DMS153 (cell line): ENCODE measurements around the gene ZNF827.
"Not testable (repeated sequence)": the region's sequence is repeated elsewhere in the genome, so short reads cannot be mapped to it uniquely, and the experiment has no call there.

Source experiments
- DNase-seq: peaks from one replicate; lab custom pipeline; 2025; lab: John Stamatoyannopoulos, UW

Gene ZNF827

DNA sequence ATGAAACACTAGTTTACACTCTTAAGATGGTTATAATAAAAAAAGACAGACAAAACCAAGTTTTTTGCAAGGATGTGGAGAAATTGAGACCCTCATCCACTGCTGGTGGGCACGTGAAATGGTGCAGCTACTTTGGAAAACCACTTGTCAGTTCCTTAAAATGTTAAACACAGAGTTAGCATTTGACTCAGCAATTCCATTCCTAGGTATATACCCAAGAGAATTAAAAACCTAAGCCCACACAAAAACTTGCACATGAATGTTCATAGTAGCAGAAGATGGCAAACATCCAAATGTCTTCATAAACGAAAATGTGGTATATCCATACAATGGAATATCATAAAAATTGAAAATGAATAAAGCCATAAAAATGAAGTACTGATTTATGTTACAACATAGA lies 75.4 kb downstream of the ZNF827 start:
- no peak for DNase-seq

DNA sequence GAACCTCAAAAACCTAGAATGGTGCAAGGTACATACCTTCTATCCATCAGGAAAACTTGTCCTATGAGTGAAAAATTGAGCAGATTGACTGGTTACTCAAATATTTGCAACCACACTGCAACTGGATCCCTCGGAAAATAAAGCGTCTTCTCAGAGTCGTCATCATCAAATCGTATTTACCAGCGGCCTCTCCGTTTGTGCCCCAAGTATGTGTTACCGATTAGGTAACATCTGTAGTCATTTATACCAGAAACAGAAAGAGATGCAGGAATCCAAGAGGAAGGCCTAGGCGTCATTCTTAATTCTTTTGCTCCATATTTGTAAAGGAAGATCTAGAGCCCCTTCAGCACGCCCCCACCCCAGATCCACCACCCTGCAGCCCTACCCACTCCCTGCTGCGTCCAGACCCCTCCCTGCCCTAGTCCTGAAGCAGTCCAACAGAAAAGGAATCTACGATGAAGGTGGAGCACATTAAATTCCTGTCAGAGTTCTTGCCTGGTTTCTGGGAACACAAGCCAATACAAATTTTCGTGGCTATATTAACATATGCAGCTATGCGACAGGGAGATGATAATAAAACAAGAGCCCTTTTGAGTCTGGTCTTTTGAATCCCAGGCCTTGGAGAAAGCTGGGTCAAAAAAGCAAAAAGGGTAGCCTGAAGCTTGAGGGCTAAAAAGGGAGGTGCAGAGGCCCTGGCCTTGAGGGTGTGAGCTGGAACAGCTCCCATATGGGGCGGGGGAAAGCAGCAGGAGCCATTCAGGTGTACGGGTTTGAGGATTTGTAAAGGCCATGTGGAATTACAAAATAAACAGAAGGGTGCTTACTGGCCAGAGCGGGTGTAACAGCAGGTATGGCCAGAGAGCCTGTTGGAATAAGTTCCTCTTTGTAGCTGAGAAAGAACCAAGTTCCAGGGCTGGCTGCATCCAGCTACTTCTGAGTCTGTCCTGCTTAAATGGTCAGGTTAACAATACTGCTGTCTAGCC lies 77.0 kb downstream of the ZNF827 start:
- no peak for DNase-seq

DNA sequence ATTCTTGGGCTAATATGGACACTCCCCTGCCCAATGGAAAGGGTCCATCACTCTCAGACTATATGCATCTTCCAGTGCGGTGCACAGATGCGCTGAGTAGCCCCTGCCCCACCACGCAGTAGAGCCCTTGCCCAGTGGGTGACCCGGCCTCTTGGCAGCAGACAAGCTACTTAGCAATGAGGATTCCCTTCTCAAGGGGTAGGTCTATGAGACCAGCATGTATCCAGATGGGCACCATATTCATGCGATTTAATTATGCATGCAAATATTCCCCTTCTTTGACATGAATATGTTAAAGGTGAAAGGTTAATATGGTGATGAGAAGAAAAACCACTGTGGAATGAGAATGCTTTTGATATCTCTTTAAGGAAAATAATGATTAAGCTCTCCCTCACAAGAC lies 77.7 kb downstream of the ZNF827 start:
- DNase-seq: no peak

DNA sequence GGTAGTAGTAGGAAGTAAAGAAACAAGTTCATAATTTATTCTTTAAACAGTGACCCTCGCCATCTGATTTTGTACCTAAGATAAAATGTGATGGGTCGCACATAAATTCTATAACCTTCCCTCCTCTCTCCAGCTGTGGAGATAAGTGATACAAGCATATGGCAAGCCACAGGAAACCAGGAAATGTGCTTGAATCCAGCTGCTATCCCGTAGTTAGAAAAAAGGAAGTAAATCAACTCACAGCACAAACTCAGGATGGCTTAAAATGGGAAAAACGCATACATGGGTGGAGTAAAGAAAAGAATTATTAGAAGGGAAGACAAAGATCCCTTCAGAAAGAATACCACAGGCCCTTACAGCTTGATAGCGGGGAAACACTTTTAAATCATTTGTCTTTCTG lies 78.2 kb downstream of the ZNF827 start:
- DNase-seq: no peak

DNA sequence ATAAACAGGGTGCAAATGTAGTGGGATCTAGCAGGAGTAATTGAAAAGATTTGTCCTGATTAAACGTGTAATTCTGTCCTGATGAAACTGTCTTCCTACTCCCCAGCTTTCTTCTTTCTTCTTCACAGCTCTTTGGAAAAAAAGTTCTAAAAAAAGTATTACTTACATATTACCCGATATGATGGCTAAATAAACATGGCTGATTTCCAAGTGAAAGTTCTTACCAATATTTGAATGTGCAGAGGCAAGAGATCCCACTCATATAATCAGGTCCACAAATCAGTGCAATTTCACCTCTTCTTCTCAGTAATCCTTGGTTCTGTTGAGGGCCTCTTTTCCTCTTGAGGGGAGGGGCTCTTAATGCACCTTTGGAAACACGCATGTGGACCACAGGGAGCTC lies 78.7 kb downstream of the ZNF827 start:
- DNase-seq: no peak

DNA sequence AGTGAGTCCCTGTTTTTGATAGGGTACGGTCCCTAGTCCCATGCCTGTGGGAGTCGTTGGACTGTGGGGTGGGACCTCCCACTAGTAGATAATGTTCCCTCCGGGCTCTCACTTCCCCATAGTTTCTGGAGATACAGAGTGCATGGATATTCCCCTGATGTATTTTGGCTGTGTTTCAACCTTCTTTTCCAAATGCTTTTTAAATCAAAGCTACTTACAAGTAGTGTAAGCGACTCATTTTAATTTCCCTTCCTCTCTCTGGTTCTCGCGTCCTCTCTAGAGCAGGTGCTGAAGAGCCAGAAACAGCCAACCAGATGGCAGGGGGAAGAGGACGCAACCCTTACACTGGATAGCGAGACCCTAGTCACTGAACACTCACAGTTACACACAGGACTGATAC lies 79.2 kb downstream of the ZNF827 start:
- no peak for DNase-seq

DNA sequence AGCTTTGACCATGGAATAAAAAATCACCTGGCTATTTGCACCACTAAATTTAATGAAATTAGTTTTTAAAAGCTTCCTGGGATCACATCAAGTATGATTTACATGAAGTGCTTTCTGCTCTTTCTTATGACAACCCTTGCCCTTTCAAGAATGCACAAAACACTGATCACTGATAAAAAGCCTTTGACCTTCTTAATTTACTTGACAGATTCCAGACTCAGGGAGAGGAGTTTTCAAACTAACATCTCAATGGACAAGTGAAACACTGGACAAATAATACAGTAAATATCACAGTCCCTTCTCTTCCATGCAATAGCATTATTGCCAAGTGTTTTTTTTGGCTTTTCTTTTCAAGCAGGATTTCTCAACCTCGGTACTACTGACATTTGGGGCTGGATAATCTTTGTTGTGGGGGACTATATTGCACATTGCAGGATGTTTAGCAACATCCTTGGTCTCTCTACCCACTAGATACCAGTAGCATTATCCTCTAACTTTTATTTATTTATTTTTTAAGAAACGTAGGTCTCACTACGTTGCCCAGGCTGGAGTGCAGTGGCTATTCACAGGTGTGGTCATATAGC lies 86.3 kb downstream of the ZNF827 start:
- DNase-seq: no peak

DNA sequence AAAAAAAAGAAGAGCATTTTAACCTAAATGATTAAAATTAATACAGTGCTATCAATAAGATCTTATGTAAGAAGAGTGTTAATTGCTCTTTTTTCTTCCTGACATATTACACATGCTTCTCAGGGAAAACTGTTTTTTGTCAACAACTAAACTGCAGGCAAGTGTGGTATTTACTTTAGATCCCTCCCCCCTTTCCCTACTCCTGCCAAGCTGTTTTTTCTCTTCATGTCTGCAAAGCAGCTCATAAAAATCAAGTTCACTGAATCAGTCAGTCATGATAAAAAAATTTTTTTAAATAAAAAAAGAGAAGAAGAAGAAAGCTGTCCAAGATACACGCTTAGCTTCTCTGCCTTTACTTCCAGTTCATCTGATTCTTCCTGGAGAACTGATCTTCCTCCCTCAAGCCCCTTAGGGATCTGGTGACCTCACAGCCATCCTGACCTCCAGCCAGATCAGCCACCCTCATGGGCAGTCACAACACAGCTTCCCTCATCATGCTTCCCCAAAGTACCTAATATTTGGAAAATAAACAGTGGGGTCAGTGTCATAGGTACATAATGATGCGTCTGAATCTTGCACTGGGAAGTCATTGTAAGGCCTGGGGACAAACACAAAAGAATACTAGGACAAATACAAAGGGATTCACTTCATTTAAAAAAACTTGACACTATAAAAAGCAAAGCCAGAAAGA lies 87.0 kb downstream of the ZNF827 start:
- DNase-seq: no peak

DNA sequence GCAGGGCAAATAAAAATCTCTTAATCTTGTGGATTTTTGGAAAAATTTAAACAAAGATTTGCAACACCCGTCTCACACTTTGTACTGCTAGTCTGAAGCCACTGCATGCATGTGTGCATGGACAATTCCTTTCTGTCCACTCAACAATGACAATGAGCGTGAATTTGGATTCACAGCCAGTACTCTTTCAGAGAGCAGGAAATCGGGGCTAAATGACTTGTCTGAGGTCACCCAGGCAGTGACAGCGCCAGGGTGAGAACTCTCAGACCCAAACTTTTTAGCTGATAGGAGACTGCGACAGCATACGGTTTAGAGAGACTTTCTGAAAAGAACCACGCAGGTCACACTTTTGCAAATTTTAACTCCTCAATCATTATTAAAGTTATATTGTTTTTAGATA lies 90.9 kb downstream of the ZNF827 start:
- no peak for DNase-seq

DNA sequence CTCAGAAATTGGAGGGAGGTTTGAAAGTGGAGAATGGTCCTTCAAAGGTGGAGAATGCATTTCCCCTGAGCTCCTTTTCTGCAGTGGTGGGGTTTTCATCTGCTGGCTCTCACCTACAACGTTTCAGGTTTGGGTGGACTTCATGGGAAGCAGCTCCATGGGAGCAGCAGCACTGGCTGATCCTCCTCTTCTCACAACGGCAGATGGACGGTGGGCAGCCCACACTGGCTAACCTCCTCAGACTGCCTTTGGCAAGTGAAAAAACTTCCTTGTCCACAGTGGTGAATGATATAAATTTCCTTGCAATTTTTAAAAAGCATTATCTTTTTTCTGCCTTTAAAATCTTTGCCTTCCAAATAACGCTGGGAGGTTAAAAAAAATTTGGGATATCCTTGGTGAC lies 93.5 kb downstream of the ZNF827 start:
- DNase-seq: no peak

DNA sequence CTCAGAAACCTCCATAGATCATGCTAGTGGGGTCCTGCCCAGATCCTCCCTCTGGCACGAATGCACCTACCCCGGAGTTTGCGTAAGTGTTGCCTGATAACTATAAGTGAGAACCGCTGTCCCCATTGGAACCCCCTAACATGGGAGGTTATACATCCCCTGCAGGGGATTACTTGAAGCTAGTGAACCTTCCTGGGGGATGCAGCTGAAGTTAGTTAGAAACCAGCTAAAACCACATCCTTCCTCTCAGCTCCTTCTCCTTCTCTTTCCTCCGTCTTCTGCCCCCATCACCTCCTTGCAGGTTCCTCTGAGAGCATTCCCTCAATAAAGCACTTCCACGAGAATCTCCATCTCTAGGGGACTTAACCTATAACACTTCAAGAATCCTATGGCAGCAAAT lies 95.0 kb downstream of the ZNF827 start:
- DNase-seq: no peak

DNA sequence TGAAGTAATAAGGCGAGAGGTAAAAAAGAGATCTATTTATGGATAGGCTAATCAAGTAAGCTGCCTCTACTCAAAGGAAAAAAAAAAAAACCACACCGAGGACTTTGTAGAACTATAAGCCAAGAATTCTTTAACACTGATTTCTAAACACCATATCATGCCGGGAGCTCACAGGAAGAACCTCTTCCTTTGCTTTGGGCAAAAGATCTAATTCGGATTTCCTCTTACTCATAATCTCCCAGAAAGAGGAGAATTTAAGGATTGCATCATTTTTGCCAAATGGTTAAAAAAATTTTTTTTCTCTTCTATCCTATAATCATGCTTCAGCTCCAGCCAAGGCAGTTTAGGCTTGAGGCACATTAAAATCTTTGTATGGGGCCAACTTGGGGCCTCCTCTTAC lies 95.5 kb downstream of the ZNF827 start:
- no peak for DNase-seq

DNA sequence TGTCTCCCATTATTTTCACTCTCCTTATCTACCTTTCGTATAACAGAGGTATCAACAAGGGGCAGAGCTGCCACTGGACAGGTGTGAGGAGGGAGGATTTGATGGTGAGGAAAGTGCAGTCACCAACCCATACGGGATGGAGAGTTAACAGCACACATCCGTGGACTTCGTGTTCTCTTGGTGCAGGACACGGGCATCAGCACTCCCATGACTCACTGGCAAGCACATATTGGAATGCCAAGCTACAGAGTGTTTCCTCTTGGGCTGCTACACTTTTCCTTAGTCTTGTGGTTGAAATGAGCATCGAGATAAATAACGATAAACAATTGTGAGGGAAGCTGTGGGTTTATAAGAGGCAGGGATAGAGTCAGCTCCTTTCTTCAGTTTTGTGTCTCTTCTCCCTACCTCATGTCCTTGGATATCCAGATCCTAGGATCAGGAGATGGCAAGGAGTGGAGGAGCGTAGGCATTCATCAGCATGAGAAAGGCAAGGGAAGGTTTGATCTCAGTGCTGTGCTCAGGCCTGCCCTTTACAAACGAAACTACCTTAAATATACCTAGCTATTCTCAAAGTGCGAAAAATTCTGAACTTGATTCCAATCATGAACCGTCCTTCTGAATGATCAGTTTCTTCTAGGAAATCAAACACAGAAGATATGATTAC lies 96.3 kb downstream of the ZNF827 start:
- DNase-seq: no peak

DNA sequence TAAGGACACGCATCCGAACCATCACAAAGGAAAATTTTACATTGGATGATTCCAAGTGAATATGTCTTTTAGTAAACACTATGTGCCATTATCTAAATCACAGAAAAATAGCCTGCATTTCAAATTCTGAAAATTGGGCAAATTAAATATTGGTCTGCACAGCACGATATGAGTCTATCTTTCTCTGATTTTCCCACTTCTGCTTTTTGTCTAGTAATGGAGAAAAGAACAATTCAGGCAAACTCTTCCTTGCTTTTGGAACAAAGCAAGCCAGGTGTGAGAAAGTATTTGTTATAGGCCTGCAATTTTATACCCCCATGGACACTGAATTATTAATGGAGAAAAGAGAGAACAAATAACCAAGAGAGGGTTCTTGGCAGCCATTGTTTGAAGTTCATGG lies 97.8 kb downstream of the ZNF827 start:
- no peak for DNase-seq

DNA sequence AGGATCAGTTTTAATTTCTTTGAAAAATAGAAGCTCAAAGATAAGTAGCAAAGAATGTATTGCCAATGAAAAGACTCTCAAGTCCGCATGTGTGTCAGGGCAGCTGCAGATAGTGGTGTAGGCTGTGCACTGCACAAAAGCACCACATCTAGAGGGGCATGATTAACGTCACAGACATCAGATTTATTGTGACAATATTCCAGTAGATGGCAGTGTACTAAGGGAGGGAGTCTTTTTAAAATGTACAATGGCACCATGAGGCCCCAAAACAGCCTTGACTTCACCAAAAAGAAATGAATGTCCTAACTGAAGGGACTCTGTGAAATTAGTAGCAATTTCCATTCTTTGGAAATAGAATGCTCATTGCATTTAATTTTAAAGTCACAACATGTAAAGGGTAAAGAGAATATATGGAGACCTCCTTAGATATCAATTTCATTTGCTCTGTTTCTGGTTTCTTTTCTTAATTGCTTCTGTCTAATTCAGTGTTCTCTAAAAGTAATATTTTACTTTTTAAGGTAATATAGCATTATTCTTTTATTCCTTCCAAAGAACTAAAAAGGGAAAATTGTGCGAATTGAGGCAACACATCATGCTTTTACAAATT lies 98.4 kb downstream of the ZNF827 start:
- DNase-seq: peak; percentile 45

DNA sequence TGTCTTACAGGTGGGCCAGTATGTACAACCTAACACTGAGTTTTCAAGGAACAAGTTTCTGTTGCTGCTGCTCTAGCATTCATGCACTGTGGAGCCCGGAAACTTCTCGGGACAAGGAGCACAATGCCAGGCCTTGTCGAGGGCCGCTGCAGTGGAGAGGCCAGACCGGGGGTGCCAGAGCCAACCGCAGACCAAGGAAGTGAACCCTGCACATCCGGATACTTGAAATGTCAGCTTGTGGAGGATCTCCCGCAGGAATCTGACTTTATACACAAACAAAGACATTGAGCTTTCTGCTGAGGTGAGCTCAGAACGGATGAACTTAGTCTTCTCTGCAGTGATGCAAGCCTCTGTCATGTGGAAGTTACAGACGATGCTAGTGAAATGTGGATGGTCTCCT lies 99.5 kb downstream of the ZNF827 start:
- no peak for DNase-seq

DNA sequence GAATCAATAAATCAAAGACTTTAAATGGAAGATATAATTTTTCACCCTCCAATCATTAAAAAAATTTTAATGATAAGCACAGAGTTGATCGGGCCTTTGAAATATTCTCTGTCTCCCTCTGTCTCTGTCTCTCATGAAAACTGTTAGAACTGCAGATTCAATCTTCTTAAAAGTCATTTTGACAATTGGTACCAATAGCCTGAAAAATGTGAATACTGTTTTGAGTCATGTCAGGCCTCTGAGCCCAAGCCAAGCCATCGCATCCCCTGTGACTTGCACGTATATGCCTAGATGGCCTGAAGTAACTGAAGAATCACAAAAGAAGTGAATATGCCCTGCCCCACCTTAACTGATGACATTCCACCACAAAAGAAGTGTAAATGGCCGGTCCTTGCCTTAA lies 106.2 kb downstream of the ZNF827 start:
- DNase-seq: not testable (repeated sequence)

DNA sequence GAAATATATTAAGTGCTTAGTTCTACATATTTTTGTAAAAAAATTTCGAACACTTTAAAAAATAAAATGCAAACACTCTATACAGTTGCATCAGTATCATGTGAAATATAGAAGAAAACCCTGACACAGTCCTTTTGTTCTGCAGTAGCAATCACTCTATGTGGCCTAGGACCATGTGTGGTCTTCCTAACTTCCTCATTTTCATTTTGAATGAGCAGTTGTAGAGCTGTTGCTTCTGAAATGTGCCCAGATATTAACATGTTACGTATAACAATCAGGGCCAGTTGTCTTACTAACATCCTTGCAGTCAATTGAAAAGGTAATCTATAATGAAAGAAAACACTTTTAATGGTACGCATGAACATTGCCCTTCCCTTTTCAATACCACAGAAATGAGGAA lies 107.9 kb downstream of the ZNF827 start:
- no peak for DNase-seq

DNA sequence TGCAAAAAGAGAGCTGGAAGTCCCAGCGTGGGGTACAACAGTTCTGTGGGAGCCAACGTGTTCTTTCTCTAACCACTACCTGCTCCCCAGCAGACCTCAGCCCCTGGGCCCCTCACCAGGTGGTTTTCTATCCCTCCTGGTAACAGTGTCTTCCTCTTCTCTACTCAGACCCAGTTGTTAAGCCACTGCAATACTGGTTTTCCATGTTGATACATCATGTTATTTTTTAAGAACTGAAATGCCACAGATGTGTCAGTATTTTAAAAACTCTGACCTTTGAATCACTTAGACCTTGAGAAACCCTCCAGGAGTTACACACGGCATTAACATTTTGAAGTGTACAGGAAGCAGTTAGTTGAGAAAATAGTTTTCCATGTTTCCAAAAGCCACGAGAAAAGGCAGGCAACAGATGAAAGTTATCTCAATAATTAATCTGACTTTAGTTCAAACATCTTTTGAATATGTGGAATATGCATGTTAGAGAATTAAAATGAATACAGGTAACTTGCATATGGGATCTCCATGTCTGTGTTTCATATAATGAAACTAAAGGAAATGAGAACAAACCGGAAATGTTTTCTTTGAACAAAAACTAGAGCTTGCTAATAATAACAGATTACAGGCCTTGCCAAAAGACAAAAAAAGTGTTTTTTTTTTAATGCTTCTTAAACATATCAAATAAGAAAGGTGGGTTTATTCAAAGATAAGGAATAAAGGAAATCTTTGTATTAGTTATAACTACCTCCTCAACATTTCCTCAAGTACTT lies 108.8 kb downstream of the ZNF827 start:
- no peak for DNase-seq

DNA sequence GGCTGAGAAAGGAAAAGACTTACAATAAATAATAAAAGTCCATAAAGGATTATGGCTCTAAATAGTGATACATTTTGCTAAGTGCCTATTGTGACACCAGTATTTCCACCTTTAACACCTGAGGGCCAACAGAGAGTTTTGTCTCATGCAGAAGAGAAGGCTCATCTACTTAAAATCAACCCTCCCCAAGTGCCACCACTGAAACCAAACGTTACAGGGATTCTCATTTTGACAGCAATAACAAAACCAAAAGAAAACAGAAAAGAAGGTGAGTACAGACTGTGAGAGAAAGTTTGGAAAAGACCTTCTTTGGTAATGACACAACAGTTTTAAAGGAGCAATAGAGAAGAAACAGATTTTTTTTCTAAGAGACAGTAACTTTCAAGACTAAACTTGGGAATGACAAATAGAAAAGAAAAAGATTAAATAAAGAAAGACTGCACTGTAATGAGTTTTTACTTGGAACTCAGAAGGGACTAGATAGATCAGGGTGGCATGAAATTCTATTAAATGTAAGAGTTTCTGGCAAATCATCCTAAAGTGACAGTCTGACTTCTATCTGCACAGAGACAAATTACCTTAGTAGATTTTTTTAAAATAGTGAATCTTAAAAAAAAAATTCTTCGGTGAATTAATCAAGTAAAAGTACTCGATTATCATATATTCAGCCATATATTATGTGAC lies 109.7 kb downstream of the ZNF827 start:
- DNase-seq: no peak

DNA sequence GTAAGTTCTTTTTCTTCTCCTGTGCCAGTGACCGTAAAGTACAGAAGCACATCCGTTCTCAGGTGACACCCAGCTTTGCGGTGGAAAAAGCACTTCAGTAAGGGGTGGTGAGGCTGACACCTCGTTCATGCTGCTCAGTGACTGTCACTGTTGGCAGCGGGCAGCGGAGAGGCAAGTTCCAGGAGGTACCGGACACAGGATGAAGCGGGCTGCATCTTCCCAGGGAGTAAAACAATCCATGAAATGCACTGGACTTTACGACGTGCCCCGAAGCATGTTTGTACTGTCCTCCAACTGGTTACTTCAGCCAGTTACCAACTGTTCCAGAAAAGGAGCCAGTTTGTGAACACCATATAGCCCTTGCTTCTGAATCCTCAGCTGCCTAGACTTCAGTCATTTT lies 110.7 kb downstream of the ZNF827 start:
- no peak for DNase-seq
